Muscle of leg (tissue), 11 donors: ENCODE results near the gene LTBP1. TPM values are rescaled to one million over a fixed set of nuclear protein-coding genes. Genes with fewer than 3 reads are reported as not detected.
A peak's percentile ranks its signal among the peaks of the same experiment; 100 is the strongest.
"Not testable (repeated sequence)": the region's sequence is repeated elsewhere in the genome, so short reads cannot be mapped to it uniquely, and the experiment has no call there.

Experiments
- DNase-seq: peaks from one replicate; pipeline ENCODE4 v3.0.0; 2013
- H3K27ac ChIP-seq: one replicate; pipeline ENCODE4 v1.5.1; 2013; ENCODE audit warnings: mild to moderate bottlenecking, low read length, control low read depth
- H3K27me3 ChIP-seq: one replicate; pipeline ENCODE4 v1.6.1; 2013; ENCODE audit warnings: low read length; ENCODE audit not compliant: control insufficient read depth, insufficient read depth
- H3K36me3 ChIP-seq: one replicate; pipeline ENCODE4 v1.6.1; 2013; ENCODE audit warnings: low read length; ENCODE audit not compliant: control insufficient read depth, insufficient read depth
- H3K4me1 ChIP-seq: one replicate; pipeline ENCODE4 v1.6.1; 2013; ENCODE audit warnings: low read length; ENCODE audit not compliant: control insufficient read depth, insufficient read depth
- H3K4me3 ChIP-seq: one replicate; pipeline ENCODE4 v1.5.1; 2013; ENCODE audit warnings: low read length, control low read depth
- H3K9me3 ChIP-seq: replicated peaks from 2 replicates; pipeline ENCODE4 v1.6.1; 2013; ENCODE audit warnings: low read depth, low read length; ENCODE audit not compliant: control insufficient read depth
- WGBS: methylation state at CpG from one replicate; pipeline ENCODE4 v1.1.5; 2013; ENCODE audit warnings: missing lambda C conversion rate; ENCODE audit not compliant: insufficient coverage; 5-methylcytosine and 5-hydroxymethylcytosine counted together
- polyA plus RNA-seq, 8 donors: library from polyadenylated mRNA; unstranded; fragments of 120-200 nt; gene quantifications; one replicate each; pipeline versions ENCODE4 v1.2.1 to v1.2.3, GENCODE V29; 2013; ENCODE audit warnings: inconsistent platforms in 1 of 8, low replicate concordance in 1 of 8; ENCODE audit not compliant: insufficient read length in 8 of 8, insufficient read depth in 1 of 8
- total RNA-seq: library from RNA; stranded (reverse); fragments of 120-200 nt; gene quantifications from one replicate; pipeline ENCODE4 v1.2.4, GENCODE V29; 2013

The LTBP1 gene
- total and polyA plus RNA-seq, 9 donors = 37.5 to 87.3 (median 57.9) TPM

GRCh38 chr2:33432871-33433270 is 486.1 kb downstream of the LTBP1 start:
- Histone ChIP-seq H3K27me3 (no peaks in the 10 kb centered on the region), H3K4me3 (no peak overlapping the region), H3K36me3 (no peaks in the 10 kb centered on the region), H3K4me1 (no peaks in the 10 kb centered on the region), H3K9me3 (no peaks in the 10 kb centered on the region), H3K27ac (no peak overlapping the region)
- DNase-seq = no peak
- WGBS = no CpG with 5 or more reads among the region's 2 CpGs

DNA sequence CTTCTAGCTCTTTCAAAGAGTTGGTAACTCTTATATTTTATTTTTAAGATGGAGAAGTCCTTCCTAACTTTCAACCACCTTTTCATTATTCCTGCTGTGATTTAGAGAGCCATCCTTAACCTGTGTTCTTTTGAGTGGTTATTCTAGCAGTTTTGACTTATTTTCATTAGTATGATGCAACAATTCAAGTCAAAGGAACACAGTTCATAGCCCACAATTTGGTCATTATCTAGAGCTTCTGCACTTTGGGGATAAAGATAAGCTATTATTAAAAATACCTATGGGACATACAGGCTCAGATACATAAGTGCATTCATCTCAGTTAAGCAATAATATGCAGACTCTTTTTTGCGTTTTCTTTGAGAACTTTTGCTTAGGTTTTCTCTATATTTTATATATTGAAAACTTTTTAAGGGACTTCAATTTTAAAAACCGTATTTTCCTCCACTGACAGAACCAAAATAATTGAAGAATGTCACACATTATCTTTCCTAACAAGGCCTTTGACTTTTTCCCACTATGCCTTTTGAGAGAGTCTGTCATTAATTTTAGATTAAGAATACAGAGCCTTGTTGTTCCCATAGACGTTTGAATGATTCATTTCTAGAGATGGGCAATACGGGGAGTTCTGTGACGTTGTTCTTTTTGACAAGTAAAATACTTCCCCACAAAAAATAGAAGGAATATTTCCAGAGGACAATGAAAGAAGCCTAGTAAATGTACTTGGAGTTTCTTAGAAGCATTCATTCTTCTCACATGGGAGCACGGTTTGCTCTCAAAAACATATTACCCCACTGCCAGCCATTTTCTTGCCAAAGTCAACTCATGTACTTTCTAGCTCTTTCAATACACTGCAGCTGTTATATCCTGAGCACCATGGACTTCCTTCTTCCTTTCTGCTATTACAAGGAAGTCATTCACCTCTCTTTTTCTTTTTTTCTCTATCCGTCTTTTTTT is 486.8 kb downstream of the LTBP1 start:
- Histone ChIP-seq H3K4me3 (no peak overlapping the region), H3K4me1 (no peaks in the 10 kb centered on the region), H3K9me3 (no peaks in the 10 kb centered on the region), H3K36me3 (no peaks in the 10 kb centered on the region), H3K27ac (no peak overlapping the region), H3K27me3 (no peaks in the 10 kb centered on the region)
- DNase-seq = peak; percentile 49
- WGBS = 69% methylated on average over 2 of the region's 7 CpGs

- H3K27ac ChIP-seq = peak overlapping the region; percentile 57
- no peaks in the 10 kb centered on the region for H3K27me3 ChIP-seq
- no peaks in the 10 kb centered on the region for H3K4me1 ChIP-seq
- WGBS = no CpG with 5 or more reads among the region's 8 CpGs
- no peak overlapping the region for H3K4me3 ChIP-seq
- no peaks in the 10 kb centered on the region for H3K36me3 ChIP-seq
- no peaks in the 10 kb centered on the region for H3K9me3 ChIP-seq
- no peak for DNase-seq
These were observed 488.8 kb downstream of the LTBP1 start for GRCh38 chr2:33435518-33435917.

DNA sequence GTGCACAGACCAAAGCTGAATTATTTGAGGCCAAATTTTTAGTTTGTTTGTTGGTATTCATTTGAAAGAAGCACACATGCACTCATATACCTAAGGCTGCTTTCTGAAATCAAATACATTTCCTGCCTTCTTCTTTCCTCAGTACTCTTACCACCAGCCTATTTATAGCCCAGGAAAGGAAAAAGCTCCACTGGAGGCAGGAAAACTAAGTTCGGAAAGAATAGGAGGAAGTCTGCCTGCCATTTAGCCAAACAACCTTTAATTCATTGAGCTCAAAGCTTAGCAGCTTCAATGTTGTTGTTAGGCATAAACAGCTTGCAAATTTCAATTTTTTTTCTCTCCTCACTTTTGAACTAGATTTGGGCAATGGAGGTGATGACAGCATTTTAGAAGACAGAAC is 489.3 kb downstream of the LTBP1 start:
- WGBS = no CpG with 5 or more reads among the region's 1 CpG
- Histone ChIP-seq H3K4me3 (no peak overlapping the region), H3K36me3 (no peaks in the 10 kb centered on the region), H3K27ac (peak overlapping the region; percentile 67), H3K4me1 (no peaks in the 10 kb centered on the region), H3K27me3 (no peaks in the 10 kb centered on the region), H3K9me3 (no peaks in the 10 kb centered on the region)
- DNase-seq = peak; percentile 54

- no peaks in the 10 kb centered on the region for H3K9me3 ChIP-seq
- 67% methylated on average over 1 of the region's 4 CpGs for WGBS
- H3K27me3 ChIP-seq = no peaks in the 10 kb centered on the region
- H3K27ac ChIP-seq = peak overlapping the region; percentile 16
- H3K4me1 ChIP-seq = no peaks in the 10 kb centered on the region
- no peak for DNase-seq
- no peaks in the 10 kb centered on the region for H3K36me3 ChIP-seq
- peak overlapping the region; percentile 18 for H3K4me3 ChIP-seq
These were observed 490.5 kb downstream of the LTBP1 start for GRCh38 chr2:33437297-33437696.

DNA sequence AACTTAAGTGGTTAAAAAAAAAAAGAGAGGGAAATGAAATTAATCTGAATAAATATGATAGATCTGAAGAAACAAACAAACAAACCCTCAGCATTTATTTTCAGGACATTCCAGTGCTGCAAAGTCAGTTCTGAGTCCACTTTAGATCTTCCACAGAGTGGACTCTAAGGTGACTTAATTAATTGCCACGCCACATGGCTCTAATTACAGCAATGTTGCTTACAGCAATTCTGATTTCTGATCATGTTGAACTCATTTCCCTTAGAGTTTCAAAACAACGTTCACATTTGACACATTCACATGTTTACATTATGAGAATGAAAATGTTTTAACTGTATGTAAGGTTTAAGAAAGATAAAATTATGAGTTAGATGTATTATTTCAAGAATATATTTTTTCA is 491.1 kb downstream of the LTBP1 start:
- H3K4me3 ChIP-seq = peak overlapping the region; percentile 6
- H3K27me3 ChIP-seq = no peaks in the 10 kb centered on the region
- DNase-seq = no peak
- no peak overlapping the region for H3K27ac ChIP-seq
- no peaks in the 10 kb centered on the region for H3K9me3 ChIP-seq
- no peaks in the 10 kb centered on the region for H3K4me1 ChIP-seq
- H3K36me3 ChIP-seq = no peaks in the 10 kb centered on the region
- 100% methylated on average over 1 of the region's 2 CpGs for WGBS

GRCh38 chr2:33441235-33441810 is 494.6 kb downstream of the LTBP1 start:
- Histone ChIP-seq H3K27ac (no peak overlapping the region), H3K27me3 (no peaks in the 10 kb centered on the region), H3K4me1 (no peaks in the 10 kb centered on the region), H3K36me3 (no peaks in the 10 kb centered on the region), H3K9me3 (no peaks in the 10 kb centered on the region), H3K4me3 (no peak overlapping the region)
- peak; percentile 84 for DNase-seq
- no CpG with 5 or more reads among the region's 3 CpGs for WGBS

- H3K4me3 ChIP-seq, H3K9me3 ChIP-seq, H3K36me3 ChIP-seq, H3K27me3 ChIP-seq, H3K4me1 ChIP-seq, DNase-seq: not testable (repeated sequence)
- peak overlapping the region; percentile 37 for H3K27ac ChIP-seq
- WGBS = 100% methylated on average over 2 of the region's 9 CpGs
These were observed 495.3 kb downstream of the LTBP1 start for GRCh38 chr2:33442052-33442451.

DNA sequence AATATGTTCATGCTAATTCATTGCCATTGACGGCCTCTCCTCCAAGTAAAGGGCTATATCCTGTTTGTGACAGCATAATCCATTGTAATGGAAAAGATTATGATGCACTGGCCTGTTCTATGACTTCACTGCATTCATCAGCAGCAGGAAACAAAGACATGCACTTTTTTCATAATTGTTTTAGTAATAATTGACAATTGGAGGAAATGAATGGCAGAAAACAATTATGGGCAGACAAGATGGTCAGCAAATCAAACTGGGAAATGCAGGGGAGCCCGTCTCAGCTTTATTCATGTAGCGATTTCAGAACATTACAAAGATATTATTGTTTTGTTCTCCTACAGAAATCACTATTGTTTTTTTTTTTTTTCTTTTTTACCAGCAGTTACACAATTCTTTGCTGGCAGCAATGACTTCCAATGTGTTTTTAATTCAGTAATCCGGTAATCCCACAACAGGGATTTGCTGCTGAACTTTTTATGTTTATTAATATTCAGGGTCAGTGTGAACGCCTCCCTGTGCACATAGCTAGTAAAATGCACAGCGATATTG is 495.9 kb downstream of the LTBP1 start:
- Histone ChIP-seq H3K4me3 (no peak overlapping the region), H3K27me3 (no peaks in the 10 kb centered on the region), H3K9me3 (no peaks in the 10 kb centered on the region), H3K4me1 (no peaks in the 10 kb centered on the region), H3K27ac (peak overlapping the region; percentile 65), H3K36me3 (no peaks in the 10 kb centered on the region)
- WGBS = no CpG with 5 or more reads among the region's 6 CpGs
- peak; percentile 90 for DNase-seq

GRCh38 chr2:33443274-33443829 is 496.6 kb downstream of the LTBP1 start:
- H3K36me3 ChIP-seq = no peaks in the 10 kb centered on the region
- no peak overlapping the region for H3K4me3 ChIP-seq
- no peaks in the 10 kb centered on the region for H3K27me3 ChIP-seq
- DNase-seq = peak; percentile 33
- H3K4me1 ChIP-seq = no peaks in the 10 kb centered on the region
- WGBS = no CpG with 5 or more reads among the region's 3 CpGs
- H3K27ac ChIP-seq = peak overlapping the region; percentile 65
- no peaks in the 10 kb centered on the region for H3K9me3 ChIP-seq
